ENCODE results near the gene BUB1B. TPM values are rescaled to one million over a fixed set of nuclear protein-coding genes. Genes with fewer than 3 reads are reported as not detected.

The BUB1B gene
- total RNA-seq, 1 experiment from 2014 or later: 67.8 TPM

DNA sequence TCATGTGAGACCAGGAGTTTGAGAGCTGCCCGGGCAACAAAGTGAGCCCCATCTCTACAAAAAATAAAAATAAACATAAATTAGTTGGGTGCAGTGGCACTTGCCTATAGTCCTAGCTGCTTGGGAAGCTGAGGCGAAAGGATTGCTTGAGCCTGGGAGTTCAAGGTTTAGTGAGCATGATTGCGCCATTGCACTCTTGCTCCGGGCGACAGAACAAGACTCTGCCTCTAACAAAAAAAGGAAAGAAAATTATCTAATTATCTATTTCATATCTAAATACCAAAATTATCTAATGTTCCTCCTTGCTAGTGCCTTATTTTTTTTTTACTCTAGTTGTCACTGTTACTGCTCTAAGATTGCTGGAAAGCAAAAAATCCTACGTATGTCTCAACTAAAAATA, 61.3 kb downstream of the BUB1B start:
- Histone ChIP-seq H3K27ac (ENCODE audit: low read length) (no peak overlapping the region), H3K27me3 (ENCODE audit: control insufficient read depth, insufficient read depth, low read length) (no peaks in the 10 kb centered on the region), H3K4me3 (ENCODE audit: low read depth in 2 of 2, low read length in 2 of 2) (no peak overlapping the region), H3K4me1 (ENCODE audit: control insufficient read depth, insufficient read depth, low read length) (no peaks in the 10 kb centered on the region), H3K9me3 (ENCODE audit: control insufficient read depth, insufficient read depth, low read depth, low read length) (no peaks in the 10 kb centered on the region), H3K36me3 (ENCODE audit: control insufficient read depth, insufficient read depth, low read length) (peaks cover 19% of the 10 kb centered on the region; the same call in 1 of the 2 replicates)
- BruUV-seq (replicated peaks): no TSS peak
- no peak for ATAC-seq
- intact Hi-C loops (cut with micrococcal nuclease; ENCODE audit: unreplicated experiment) (no loop called here), in situ Hi-C loops (cut with HindIII; ENCODE audit: low pct_unique_long_range_greater_than_20kb, low sequenced_read_pairs) (no loop called here)
- TF ChIP-seq TCF7L2 (IDR thresholded peaks at IDR 0.05; ENCODE audit: low read depth, low read length): no peak
- no peak for TF ChIP-seq SIN3A (IDR thresholded peaks at IDR 0.05; ENCODE audit: borderline replicate concordance, insufficient read depth, low read depth, low read length)
- TF ChIP-seq REST (IDR thresholded peaks at IDR 0.05; ENCODE audit: insufficient read depth in 1 of 2, low read depth in 2 of 2, low read length in 1 of 2): no peak
- no peak for TF ChIP-seq POLR2AphosphoS5 (IDR thresholded peaks at IDR 0.05; ENCODE audit: low read depth, low read length)
- TF ChIP-seq, protein P1, sequence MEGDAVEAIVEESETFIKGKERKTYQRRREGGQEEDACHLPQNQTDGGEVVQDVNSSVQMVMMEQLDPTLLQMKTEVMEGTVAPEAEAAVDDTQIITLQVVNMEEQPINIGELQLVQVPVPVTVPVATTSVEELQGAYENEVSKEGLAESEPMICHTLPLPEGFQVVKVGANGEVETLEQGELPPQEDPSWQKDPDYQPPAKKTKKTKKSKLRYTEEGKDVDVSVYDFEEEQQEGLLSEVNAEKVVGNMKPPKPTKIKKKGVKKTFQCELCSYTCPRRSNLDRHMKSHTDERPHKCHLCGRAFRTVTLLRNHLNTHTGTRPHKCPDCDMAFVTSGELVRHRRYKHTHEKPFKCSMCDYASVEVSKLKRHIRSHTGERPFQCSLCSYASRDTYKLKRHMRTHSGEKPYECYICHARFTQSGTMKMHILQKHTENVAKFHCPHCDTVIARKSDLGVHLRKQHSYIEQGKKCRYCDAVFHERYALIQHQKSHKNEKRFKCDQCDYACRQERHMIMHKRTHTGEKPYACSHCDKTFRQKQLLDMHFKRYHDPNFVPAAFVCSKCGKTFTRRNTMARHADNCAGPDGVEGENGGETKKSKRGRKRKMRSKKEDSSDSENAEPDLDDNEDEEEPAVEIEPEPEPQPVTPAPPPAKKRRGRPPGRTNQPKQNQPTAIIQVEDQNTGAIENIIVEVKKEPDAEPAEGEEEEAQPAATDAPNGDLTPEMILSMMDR (IDR thresholded peaks at IDR 0.05): no peak
- POLR2A ChIA-PET: no interaction called here
- no peak for DNase-seq (ENCODE audit: low read depth, low spot score)
- CTCF ChIA-PET: no interaction called here

DNA sequence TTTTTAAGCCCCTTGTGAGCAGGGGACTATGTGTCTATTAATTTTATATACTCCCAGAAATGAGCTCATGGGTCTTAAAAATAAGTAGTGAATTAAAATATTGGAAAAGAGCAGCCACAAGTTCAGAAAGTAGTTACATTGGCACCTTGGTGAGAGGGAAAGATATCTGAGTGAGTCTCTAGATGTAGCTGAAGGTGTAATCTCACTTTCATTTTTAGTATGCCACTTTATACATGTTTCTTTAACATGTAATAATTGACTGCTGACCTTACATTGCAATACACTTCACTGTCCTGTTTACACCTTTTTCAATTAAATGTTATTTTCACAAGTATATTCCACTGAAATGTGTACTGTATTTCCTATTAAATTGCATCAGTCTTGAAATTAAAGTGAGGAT, 65.9 kb downstream of the BUB1B start:
- no peak for TF ChIP-seq POLR2AphosphoS5 (IDR thresholded peaks at IDR 0.05; ENCODE audit: low read depth, low read length)
- TF ChIP-seq, protein P1 (IDR thresholded peaks at IDR 0.05): no peak
- no peak for TF ChIP-seq SIN3A (IDR thresholded peaks at IDR 0.05; ENCODE audit: borderline replicate concordance, insufficient read depth, low read depth, low read length)
- TF ChIP-seq TCF7L2 (IDR thresholded peaks at IDR 0.05; ENCODE audit: low read depth, low read length): no peak
- TF ChIP-seq REST (IDR thresholded peaks at IDR 0.05; ENCODE audit: insufficient read depth in 1 of 2, low read depth in 2 of 2, low read length in 1 of 2): no peak
- intact Hi-C loops (cut with micrococcal nuclease; ENCODE audit: unreplicated experiment): no loop called here

More for the DNA sequence above, 65.9 kb downstream of the BUB1B start:
- Histone ChIP-seq H3K9me3 (ENCODE audit: control insufficient read depth, insufficient read depth, low read depth, low read length) (no peaks in the 10 kb centered on the region), H3K4me1 (ENCODE audit: control insufficient read depth, insufficient read depth, low read length) (no peaks in the 10 kb centered on the region), H3K36me3 (ENCODE audit: control insufficient read depth, insufficient read depth, low read length) (peaks cover 4% of the 10 kb centered on the region; the same call in 1 of the 2 replicates), H3K4me3 (ENCODE audit: low read depth in 2 of 2, low read length in 2 of 2) (no peak overlapping the region), H3K27ac (ENCODE audit: low read length) (no peak overlapping the region), H3K27me3 (ENCODE audit: control insufficient read depth, insufficient read depth, low read length) (no peaks in the 10 kb centered on the region)
- in situ Hi-C loops (cut with HindIII; ENCODE audit: low pct_unique_long_range_greater_than_20kb, low sequenced_read_pairs): no loop called here
- no TSS peak for BruUV-seq (replicated peaks)
- ChIA-PET CTCF (no interaction called here), POLR2A (no interaction called here)
- ATAC-seq: no peak
- DNase-seq (ENCODE audit: low read depth, low spot score): no peak

All from Panc1 (cell line).